Activated CD4-positive, alpha-beta T cell treated with anti-CD3 and anti-CD28 coated beads, Interleukin-2, amount 50 U/mL, for 4 hours (primary cell): ENCODE measurements around the gene SLC16A8.
"Not testable (repeated sequence)": the region's sequence is repeated elsewhere in the genome, so short reads cannot be mapped to it uniquely, and the experiment has no call there.

Source experiments
- DNase-seq, 2 experiments: peaks; one replicate each; pipeline ENCODE4 v3.0.0-alpha.2; 2020

SLC16A8 gene

GRCh38 chr22:38083931-38084631 is at the start of gene SLC16A8:
Gene SLC16A8 (minus strand): TSS chr22:38084184. CDS start chr22:38082873, 1,311 bp downstream.
- DNase-seq: no peak

- no peak for DNase-seq
Observed at GRCh38 chr22:38133331-38133730, 49.3 kb upstream of the SLC16A8 start.

GRCh38 chr22:38132794-38133193 is 48.8 kb upstream of the SLC16A8 start:
- DNase-seq: no peak

- DNase-seq: no peak
Observed at GRCh38 chr22:38132136-38132535, 48.2 kb upstream of the SLC16A8 start.

- no peak for DNase-seq
Observed at GRCh38 chr22:38131399-38131798, 47.4 kb upstream of the SLC16A8 start.

GRCh38 chr22:38129856-38130255 is 45.9 kb upstream of the SLC16A8 start:
- no peak for DNase-seq

- no peak for DNase-seq
Observed at GRCh38 chr22:38129021-38129420, 45.0 kb upstream of the SLC16A8 start.

GRCh38 chr22:38127869-38128268 is 43.9 kb upstream of the SLC16A8 start:
- DNase-seq: no peak

- no peak for DNase-seq
Observed at GRCh38 chr22:38126928-38127668, 43.1 kb upstream of the SLC16A8 start.

GRCh38 chr22:38125751-38126201 is 41.8 kb upstream of the SLC16A8 start:
- no peak for DNase-seq

GRCh38 chr22:38125038-38125610 is 41.1 kb upstream of the SLC16A8 start:
- no peak for DNase-seq

GRCh38 chr22:38124236-38124974 is 40.4 kb upstream of the SLC16A8 start:
- DNase-seq: no peak

GRCh38 chr22:38122616-38123015 is 38.6 kb upstream of the SLC16A8 start:
- no peak for DNase-seq

- no peak for DNase-seq
Observed at GRCh38 chr22:38120359-38121110, 36.6 kb upstream of the SLC16A8 start.

- not testable (repeated sequence) for DNase-seq
Observed at GRCh38 chr22:38118747-38119146, 34.8 kb upstream of the SLC16A8 start.

- DNase-seq: no peak
Observed at GRCh38 chr22:38118182-38118581, 34.2 kb upstream of the SLC16A8 start.

GRCh38 chr22:38117556-38117955 is 33.6 kb upstream of the SLC16A8 start:
- not testable (repeated sequence) for DNase-seq

GRCh38 chr22:38115423-38116205 is 31.6 kb upstream of the SLC16A8 start:
- DNase-seq: no peak

GRCh38 chr22:38114484-38115398 is 30.8 kb upstream of the SLC16A8 start:
- peak; percentile 70 to 72 for DNase-seq

- DNase-seq: no peak
Observed at GRCh38 chr22:38112381-38112780, 28.4 kb upstream of the SLC16A8 start.
